NB4 (cell line): ENCODE data around the gene BORCS5.

Experiments used
- CTCF ChIP-seq: IDR thresholded peaks from one replicate; pipeline ENCODE4 v1.5.1; 2012; ENCODE audit warnings: low read depth, low read length
- MYC ChIP-seq: IDR thresholded peaks from 2 replicates; pipeline ENCODE4 v1.6.1; 2011; ENCODE audit warnings: low read depth, low read length
- POLR2A ChIP-seq: IDR thresholded peaks from 2 replicates; pipeline ENCODE4 v1.6.1; 2011; ENCODE audit warnings: mild to moderate bottlenecking; ENCODE audit not compliant: insufficient read length; ENCODE audit errors: extremely low read depth
- TF ChIP-seq, protein P1 (sequence below): IDR thresholded peaks from 2 replicates; pipeline ENCODE4 v1.6.1; 2011; ENCODE audit warnings: low read depth, low read length

DNA sequence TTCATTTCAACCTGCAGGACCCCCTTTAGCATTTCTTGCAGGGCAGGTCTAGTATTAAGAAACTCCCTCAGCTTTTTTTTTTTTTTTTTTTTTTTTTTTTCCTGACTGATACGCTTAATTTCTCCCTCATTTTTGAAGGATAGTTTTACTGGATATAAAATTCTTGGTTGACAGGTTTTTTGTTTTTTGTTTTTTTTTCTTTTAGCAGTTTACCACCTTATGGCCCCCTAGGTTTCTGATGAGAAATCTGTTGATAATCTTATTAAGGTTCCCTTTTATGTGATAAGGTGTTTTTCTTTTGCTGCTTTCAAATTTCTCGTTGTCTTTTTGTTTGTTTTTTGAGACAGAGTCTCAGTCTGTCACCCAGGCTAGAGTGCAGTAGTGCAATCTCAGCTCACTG, 66.5 kb downstream of the BORCS5 start:
- no peak for TF ChIP-seq CTCF
- TF ChIP-seq POLR2A = no peak
- TF ChIP-seq, protein P1, sequence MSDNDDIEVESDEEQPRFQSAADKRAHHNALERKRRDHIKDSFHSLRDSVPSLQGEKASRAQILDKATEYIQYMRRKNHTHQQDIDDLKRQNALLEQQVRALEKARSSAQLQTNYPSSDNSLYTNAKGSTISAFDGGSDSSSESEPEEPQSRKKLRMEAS = no peak
- no peak for TF ChIP-seq MYC
